Subcutaneous adipose tissue (tissue), 4 donors: ENCODE data around the gene THSD4. TPM values are rescaled to one million over a fixed set of nuclear protein-coding genes. Genes with fewer than 3 reads are reported as not detected.

Experiments
- total RNA-seq, 4 donors: library from RNA; depleted of rRNA; stranded (reverse); fragments of >200 nt; gene quantifications; one replicate each; pipeline ENCODE4 v1.1.0, GENCODE V29; 2016
- TF ChIP-seq, protein P1 (sequence below): fragments of 450-650 bp; IDR thresholded peaks from one replicate; pipeline ENCODE4 v1.5.1; 2016; ENCODE audit warnings: low read depth, mild to moderate bottlenecking, control low read depth, antibody characterized with exemption, moderate library complexity

The THSD4 gene
- total RNA-seq, 4 donors from 2014 or later: 0.17 to 0.94 (median 0.63) TPM

DNA sequence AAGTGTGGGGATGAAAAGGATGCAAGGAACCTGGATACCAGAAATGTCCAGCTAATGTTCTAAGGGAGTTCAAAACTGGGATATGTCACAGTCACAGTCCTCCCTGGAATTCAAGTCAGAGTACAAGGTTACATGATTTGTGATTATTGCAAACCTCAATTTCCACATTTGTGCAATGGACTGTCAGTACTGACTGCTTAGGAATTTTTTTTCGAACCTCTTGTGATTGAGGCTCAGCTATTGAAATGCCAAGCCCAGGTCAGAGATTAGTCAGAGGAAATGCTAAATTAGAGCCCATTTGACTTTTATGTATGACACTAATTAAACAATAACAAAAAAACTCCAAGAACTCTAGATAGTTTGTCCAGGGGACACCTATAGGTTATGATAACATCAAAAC lies 210.2 kb downstream of the THSD4 start:
- TF ChIP-seq, protein P1, sequence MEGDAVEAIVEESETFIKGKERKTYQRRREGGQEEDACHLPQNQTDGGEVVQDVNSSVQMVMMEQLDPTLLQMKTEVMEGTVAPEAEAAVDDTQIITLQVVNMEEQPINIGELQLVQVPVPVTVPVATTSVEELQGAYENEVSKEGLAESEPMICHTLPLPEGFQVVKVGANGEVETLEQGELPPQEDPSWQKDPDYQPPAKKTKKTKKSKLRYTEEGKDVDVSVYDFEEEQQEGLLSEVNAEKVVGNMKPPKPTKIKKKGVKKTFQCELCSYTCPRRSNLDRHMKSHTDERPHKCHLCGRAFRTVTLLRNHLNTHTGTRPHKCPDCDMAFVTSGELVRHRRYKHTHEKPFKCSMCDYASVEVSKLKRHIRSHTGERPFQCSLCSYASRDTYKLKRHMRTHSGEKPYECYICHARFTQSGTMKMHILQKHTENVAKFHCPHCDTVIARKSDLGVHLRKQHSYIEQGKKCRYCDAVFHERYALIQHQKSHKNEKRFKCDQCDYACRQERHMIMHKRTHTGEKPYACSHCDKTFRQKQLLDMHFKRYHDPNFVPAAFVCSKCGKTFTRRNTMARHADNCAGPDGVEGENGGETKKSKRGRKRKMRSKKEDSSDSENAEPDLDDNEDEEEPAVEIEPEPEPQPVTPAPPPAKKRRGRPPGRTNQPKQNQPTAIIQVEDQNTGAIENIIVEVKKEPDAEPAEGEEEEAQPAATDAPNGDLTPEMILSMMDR: no peak

DNA sequence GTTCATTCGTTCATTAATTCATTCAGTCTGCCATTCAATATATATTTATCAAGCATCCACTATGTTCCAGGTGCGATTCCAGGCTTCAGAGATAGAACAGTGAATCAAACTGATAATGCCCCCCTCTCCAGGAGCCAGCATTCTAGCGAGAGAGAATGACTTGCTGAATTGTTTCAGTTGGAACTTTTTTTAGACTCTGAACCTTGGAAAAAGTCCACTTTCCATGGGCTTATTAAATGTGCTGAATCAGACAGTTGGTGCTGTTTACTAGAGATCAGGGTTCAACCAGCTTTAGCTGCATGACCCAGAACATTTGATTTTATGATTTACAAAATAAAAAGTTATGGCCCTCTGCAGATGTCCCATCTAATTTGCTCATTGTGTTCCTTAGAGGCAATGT lies 213.2 kb downstream of the THSD4 start:
- TF ChIP-seq, protein P1: no peak

DNA sequence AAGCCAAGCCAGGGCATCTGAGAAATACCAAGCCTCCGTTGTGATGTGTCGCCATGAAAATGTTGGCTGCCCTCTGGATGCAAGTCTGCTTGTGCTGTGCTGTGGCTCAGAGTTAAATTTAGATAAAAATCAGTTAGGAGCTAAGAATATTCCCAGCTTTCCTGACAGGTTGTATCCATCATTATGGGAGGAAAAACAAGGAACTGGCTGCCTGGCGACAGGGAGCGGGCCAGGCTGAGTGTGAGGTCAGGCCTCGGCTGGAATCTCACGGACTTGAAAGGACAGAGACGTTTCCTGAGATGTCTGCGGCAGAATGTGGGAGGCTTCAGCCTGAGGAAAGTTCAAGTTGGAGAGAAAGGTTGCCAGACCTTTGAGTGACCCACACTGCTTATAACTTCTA lies 213.8 kb downstream of the THSD4 start:
- TF ChIP-seq, protein P1: no peak

DNA sequence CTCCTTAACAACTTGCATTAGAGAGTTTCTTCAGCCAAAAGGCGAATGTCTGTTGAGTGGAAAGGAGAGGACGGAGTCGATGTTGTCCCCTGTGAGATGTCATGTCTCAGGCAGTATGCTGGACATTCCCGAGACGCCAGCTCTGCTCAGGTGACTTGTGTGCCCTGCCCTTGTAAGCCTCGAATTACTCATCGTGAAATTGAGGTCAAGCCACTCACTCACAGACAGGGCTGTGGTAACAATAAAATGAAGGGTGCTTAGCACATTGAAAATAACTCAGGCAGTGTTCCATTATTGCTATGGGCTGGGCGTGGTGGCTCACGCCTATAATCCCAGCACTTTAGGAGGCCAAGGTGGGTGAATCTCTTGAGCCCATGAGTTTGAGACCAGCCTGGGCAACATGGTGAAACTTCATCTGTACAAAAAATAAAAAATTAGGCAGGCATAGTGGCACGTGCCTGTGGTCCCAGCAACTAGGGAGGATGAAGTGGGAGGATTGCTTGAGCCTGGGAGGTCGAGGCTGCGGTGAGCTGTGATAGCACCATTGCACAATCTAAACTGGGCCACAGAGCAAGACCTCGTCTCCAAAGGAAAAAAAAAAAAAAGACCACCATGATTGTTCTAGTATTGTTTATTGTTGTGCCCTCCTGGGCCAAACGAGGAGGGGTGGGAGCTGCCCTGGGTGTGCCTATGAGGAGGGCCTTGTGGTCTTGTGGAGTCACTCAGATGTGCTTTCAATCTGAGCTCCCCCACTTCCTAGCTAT lies 214.4 kb downstream of the THSD4 start:
- TF ChIP-seq, protein P1: no peak

DNA sequence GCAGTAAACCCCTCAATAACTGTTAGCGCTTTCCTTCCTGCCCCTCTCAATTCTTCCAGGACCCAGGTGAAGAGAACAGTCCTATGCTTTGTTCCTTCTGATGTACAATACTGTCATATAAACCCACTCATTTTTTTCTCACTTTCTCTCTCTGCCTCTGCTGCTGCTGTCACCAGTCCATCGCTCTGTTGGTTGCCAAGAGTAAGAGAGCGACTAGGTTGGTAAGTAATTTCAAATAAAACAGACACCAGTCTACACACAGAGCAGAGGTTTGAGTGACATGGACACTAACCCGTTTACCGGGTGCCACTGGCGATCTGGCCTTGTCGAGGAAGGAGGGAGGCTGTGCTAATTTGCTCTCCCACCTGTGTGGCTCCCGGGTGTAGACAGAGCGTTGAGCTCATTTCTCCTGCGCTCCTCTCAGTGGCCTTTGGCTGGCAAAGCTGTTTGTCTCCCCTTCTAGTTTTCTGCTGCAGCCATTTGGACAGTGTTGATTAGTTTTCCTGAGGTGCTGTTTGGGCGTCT lies 215.4 kb downstream of the THSD4 start:
- TF ChIP-seq, protein P1: no peak

DNA sequence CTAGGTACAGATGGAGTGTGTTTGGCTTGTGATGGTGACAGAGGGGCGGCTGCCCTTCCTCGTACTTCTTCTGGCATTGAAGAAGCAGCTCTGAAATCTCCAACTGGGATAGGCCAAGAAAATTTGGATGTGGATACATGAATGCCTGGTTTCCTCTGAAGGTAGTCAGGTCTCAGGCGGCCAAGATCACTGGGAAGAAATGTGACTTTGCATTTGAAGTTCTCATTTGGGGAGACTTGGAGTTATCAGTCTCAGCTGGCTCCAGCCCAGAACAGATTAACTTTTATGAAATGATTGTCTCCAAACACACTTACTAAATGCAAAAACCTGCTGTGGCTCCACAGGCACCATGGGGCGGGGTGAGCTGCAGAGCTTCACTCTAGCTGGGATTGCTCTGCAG lies 215.9 kb downstream of the THSD4 start:
- TF ChIP-seq, protein P1: no peak

DNA sequence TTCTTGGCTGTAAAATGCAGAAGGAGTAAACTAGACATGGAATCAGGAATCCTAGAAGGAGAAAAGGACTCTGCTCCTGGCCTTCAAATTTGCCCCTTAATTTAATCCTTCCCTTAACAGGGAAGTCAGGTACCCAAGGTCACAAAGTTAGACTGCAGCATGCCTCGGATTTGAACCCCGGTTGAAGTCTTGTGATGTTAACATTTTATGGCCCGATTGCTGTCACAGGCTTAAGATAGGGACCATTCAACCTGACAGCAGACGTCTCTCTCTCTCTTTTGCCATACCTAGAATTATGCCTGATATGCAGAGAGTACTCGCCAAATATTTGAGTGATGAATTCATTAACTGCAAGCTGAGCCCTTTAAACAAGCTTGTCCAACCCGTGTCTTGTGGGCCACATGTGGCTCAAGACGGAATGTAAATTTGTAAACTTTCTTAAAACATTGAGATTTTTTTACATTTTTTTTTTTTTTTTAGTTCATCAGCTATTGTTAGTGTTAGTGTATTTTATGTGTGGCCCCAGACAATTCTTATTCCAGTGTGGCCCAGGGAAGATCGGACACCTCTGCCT lies 217.2 kb downstream of the THSD4 start:
- TF ChIP-seq, protein P1: no peak
